Stimulated activated CD4-positive, alpha-beta T cell treated with anti-CD3 and anti-CD28 coated beads, Interleukin-1b, Interleukin-23, amount 100 ng/mL, for 1 hour (primary cell): Measurements from ENCODE around the gene MSL3.
A peak's percentile ranks its signal among the peaks of the same experiment; 100 is the strongest.

ENCODE experiments used
- DNase-seq, 2 donors: peaks; one replicate each; pipeline ENCODE4 v3.0.0-alpha.2; 2020; ENCODE audit warnings: low read depth in 2 of 2

Gene MSL3

DNA sequence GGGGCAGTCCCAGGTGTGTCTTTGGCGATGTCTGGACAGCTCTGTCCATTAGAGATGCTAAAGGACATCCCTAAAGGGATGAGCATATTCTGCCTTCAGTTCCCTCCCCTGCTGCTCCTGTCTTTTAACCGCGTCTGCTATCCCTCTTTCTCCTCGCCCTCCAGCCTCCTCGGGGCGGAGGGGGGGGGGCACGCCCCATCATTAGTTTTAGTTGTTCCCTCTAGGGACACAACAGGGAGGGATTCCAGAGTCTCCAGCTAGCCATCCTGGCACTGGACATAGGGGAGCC, 1.1 kb downstream of the MSL3 start:
- no peak for DNase-seq

DNA sequence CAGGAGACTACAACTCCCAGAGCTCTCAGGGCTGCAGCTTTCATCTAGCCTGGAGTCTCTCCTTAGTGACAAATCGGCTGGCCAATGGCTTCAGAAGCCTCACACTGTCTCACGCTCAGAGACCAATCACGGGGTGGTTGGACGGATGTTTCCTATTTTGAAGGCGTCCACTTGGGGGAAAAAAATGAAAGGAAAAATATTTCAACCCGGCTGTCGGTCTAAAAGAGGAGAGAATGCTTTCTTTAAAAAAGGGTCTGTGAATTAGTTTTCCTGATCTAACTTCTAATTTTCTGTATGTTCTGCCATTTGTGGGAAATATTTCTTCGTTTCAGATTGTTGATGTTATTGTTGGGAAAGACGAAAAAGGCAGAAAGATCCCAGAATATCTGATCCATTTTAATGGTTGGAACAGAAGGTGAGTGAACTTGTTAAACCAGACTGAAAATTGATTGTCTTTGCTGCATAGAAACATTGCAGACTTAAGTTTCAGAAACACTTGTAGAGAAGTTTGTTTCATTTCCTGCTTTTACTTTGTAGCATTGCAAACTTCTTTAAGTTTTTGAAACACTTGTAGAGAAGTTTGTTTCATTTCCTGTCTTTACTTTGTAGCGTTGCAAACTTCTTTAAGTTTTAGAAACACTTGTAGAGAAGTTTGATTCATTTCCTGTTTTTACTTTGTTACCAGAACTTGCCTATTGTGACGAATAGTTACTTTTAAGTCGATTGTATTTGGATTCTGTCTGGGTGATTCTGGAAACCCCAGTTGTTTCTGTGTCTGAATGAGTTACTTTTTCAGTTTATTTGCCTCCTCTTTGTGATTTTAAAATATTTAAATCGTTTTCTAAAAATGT, 1.6 kb downstream of the MSL3 start:
- peak in 1 of 2 donors; percentile 40 for DNase-seq

DNA sequence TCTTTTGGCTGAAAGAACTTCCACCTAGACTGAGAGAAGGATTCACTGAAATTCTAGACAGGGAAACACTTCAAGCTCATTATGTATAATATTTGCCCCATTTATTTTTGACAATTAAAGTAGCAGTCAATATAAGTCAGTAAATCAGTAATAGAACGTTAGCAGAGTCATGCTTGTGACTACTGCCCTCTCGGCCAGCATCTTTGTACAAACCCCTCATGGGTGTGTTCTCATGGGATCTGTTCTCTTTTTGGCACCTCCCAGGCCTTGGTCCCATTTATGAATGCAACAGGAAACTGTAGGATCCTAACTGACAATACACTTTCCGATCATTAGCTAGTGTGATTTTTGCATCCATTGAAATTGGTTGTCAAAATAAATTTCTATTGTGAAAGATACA, 2.9 kb downstream of the MSL3 start:
- no peak for DNase-seq

DNA sequence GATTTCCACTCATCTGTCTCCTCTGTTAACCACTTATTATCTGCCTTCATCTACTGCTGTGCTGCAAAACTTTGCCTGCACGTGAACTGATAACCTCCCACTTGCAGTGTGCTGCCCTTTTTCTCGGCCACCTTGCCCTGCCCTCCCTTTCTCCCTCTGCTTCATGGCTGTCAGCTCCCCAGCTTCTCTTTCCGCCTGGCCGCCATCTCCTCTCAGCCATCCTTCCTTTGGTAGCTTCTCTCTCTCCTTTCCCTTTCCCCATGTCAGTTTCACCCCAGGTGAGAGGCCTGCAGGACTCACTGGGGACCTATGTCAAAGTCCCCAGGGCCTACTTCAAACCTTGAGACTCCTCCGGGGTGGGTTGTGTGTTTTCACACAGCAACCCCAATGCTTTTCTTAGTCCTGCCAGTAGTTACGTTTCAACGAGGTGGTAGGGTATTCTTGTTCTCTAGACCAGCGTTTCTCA, 6.6 kb downstream of the MSL3 start:
- DNase-seq = no peak

DNA sequence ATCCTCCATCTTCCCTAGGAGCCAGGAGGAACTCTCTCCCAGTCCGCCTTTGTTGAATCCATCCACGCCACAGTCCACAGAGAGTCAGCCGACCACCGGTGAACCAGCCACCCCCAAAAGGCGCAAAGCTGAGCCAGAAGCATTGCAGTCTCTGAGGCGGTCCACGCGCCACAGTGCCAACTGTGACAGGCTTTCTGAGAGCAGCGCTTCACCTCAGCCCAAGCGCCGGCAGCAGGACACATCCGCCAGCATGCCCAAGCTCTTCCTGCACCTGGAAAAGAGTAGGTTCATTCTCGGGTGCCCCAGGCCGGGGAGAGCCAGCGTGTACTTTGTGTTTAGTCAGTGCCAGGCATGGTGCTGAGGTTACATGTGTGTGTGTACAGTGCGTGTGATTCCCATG, 7.4 kb downstream of the MSL3 start:
- no peak for DNase-seq

DNA sequence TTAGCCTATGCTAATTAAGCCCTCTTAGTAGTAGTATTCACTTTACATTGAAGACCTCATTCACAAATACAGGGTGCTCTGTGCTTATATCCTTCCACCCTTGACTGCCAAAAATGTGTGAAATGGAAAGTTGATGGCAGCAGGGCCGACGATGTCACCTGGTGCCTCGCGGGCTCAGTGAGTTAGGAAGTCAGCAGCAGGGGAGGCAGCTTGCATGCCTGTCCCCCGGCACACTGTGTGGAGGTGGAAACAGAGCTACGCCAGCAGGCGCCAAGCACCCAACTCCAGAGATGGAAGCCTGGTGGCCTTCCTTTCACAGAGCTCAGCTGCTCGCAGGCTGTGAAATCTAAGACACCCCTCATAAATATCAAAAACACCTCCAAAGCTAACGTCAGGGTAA, 8.4 kb downstream of the MSL3 start:
- no peak for DNase-seq

DNA sequence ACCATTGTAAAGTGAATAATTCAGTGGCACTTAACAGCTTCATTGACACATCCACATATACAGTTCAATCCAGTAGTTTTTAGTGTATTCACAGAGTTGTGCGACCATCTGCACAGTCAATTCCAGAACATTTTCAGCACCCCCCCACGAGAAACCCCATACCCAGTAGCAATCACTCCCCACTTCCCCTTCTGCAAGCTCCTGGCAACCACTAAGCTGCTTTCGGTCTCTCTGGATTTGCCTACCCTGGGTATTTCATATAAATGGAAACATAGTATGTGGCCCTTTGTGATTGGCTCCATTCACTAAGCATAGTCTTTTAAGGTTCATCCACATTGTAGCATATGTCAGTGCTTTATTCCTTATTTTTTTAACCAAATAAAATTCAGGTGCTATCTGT, 10.0 kb downstream of the MSL3 start:
- no peak for DNase-seq

DNA sequence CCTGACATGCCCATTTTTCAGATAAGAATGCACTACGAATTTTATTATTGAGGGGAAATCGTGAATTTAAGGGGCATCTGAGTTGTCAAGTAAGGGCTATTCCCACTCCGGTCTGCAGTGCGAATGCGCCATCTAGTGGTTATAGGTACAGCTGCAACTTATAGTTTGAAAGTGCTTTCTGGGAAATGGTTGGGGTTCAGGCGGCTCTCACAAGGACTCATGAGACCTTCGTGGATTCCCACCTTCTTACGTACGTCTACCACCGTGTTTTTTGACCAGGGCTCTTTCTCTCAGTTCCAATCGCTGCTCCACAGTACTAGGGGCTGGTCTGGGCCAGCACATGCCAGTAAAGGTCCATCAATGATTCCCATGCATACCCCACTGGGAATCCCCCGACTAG, 12.3 kb downstream of the MSL3 start:
- DNase-seq = peak in 1 of 2 donors; percentile 9

DNA sequence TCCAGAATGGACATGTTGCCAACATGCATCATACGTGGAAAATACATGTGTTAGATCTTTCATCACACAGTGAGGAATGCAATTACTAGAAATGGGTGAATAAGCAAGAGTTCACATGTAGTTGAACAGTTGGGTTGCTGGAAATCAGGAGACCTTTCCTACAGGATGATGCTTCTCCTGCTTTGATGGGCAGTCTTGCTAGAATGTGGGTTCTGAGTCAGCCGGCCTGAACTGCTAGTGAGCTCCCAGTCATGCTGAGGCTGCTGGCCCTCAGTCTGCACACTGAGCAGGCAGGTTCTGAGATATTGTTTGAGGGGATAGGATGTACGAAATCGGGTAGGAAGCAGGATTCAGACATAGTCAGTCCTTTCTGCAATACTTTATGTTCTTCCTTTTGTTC, 20.2 kb downstream of the MSL3 start:
- DNase-seq = no peak

DNA sequence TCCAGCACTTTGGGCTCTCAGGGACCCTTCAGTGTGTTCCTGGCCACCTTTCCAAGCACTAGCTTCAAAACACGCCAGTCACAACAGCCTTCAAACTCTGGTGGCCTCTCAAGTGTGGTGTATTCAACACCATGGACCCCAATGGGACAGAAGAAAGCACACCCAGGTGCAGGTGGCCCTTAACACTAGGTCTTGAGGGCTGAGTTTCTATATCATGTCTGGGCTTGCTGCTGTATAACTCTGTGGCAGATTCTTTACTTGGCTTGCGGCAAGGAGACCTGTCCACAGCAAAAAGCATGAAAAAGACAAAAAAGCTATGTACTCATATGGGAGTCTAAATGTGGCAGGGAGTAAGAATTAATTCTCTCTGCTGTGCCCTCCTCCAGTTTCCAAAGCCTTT, 23.1 kb downstream of the MSL3 start:
- no peak for DNase-seq

DNA sequence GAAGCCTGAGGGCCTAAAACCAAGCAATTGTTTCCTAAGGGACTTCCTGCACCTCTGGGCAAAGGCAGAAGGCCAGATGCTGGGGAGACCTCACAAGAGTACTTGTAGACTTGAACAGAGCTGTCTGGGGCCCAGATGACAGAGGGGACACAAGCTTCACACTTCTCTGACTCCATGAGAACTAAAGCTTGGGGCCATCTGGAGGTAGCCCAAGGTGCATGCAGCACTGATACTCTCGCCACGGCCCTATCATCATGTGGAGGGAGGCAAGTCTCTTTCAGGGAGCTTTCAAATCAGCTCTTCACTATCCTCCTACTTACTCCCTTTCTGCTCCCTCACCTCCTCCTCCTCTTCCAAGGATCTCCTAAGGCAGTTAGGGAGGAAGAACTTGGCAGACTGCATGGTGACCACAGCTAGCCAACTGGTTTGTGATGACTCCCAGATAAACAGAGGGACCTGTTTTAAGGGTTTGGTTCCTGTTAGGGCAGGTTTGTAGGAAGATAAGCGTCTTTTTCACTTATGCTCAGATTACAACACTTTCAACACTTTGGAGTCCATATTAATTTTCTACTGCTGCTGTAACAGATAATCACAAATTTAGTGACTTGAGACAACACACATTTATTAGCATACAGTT, 23.8 kb downstream of the MSL3 start:
- DNase-seq = no peak

DNA sequence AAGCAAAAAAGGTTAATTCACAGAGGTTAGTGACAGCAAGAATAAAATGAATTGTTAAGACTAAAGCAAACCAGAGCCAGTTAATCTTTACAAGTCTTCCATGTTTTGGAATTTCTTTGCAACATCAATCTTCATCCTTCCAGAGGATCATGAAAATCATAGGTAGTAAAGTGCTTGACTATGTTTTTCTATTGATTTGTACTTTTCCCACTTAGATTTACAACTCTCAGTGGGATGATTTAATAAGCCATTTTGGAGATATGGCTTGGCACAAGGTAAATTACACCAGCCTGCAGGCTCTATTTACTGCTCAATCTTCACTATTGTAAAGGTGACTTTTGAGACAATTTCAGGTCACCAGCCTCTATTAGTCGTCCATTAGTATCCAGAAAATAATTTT, 26.5 kb downstream of the MSL3 start:
- no peak for DNase-seq

DNA sequence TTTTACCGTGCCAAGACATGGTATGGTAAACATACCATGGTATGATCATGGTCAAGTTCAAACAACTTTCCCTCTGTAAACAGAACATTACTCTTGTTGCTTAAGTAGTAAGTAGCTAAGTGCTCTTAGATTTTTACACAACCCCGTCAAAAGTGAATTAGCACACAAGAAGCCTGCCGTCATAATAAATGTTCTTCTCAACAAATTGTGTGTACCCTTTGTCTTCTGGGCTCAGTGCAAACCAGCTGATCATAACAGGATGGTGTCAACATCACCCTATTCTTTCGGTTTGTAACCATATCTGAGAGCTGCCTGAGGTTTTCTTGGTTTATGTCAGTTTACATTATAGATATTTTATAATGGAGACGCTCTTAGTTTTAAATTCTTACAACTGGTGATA, 28.8 kb downstream of the MSL3 start:
- DNase-seq = no peak

DNA sequence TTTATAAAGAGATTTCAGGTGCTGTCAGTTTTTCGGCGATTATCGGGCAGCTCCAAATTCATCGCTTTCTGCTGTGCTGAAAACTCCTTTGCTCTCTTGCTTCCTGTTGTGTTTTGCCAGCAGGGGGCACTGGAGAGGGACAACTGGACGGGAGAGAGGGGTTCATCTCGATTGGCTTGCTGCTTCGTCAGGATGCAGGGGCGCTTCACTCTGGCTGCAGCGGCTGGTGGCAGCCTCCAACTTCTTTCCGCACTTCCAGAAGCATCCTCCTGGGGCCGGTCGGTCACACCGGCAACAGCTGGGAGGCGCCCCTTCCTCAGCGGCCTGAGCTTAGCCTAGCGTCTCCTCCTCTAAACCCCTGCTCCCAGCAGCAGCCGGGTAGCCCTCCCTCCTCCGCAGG, 29.5 kb downstream of the MSL3 start:
- DNase-seq = peak; percentile 18 to 47

DNA sequence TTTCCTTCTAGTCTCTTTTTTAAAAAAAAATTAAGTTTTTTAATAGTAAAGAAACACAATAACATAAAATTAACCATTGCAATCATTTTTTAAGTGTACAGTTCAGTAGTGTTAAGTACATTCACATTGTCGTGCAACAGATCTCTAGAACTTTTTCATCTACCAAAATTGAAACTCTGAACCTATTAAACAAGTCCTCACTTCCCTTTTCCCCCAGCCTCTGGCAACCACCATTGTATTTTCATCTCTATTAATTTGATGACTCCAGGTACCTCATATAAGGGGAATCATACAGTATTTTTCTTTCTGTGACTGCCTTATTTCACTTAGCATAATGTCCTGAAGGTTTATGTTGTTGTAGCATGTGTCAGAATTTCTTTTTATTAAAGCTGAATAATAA, 31.8 kb downstream of the MSL3 start:
- no peak for DNase-seq

DNA sequence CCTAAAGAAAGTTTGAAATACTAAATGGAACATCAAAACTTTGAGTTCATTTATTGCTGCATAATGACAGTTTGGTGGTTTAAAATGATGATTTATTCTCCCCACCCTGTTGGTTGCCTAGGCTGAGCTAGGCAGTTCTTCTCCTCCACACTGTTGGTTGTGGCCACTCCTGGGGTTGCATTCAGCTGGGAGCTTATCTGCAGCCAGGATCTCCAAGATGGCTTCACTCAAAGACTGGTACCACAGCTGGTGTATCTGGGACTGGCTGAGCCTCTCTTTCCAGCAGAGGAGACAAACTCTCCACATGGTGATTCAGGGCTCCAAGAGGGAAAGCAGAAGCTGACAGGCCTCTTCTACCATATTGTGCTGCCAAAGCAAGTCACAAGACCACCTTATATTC, 33.1 kb downstream of the MSL3 start:
- no peak for DNase-seq

DNA sequence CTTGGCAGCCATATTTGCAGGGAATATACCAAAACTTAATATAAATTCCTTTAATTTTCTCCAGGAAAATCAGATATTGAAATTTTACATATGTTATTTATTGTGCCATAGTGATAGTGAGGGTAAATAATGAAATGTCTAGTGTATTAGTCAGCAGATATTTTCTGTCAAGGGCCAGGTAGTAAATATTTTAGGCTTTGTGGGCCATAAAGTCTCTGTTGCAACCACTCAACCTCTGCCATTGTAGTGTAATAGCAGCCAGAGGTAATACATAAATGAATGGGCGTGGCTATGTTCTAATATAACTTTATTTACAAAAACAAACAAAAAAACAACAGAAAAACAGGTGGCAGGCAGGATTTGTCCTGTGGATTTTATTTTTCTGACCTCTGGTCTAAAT, 33.5 kb downstream of the MSL3 start:
- no peak for DNase-seq

DNA sequence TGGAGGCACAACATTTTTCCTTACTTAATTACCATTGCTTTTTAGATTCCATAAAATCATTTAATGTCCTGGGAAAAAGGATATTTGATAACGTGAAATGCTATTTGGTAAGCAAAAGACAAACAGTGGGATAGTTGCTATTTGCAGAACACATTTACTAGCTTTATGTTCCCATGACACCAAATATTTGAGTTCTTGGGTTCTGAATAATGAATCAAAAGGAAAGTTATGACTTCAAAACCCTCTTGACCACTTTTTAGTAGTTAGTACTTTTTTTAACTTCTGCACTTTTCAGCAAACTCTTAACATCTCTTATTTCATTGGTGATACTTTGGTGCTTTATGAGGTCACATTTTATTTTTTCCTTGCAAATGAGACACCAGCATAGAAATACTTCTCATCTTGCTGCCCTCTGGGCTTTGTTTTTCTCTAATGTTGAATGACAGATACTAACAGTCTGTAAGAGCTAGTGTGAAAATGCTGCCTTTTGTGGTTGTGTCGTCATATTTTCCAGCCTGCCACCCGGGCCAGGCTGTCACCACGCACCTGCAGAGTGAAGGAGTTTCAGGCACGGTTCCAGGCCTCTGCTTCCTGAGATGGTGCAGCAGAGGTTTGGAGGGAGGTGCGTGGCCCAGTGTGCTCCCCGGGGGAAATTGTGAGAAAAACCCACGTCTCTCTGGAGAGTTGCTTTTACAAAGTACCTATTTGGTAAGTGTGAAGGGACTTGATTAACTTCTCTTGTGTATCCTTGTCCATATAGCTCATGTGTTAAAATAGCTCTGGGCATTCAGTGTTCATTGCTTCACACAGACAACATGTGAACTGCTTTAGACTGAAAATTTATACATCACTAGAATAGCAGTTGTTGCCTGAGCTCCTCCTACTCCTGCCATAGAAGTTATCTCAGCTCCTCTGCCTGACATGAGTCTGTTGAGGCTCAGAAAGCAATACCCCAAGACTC, 34.7 kb downstream of the MSL3 start:
- DNase-seq = peak in 1 of 2 donors; percentile 7

DNA sequence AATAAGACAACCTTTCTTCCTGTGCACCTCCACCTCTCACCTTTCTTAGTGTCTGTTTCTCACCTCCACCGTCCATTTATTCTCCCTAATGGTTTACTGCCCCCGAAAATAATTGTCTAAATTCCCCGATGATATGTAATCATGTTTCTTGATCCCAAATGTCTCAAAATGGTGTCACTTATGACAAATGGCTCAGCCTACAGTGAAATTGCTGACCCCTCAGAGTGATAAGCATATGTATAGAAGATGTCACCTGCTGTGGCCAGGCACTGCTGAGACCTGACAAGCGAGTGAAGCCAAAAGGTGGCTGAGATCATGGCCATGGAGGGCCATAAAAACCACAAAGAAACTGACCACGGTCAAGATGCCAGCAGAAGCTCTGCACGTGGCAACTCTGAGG, 35.7 kb downstream of the MSL3 start:
- no peak for DNase-seq

DNA sequence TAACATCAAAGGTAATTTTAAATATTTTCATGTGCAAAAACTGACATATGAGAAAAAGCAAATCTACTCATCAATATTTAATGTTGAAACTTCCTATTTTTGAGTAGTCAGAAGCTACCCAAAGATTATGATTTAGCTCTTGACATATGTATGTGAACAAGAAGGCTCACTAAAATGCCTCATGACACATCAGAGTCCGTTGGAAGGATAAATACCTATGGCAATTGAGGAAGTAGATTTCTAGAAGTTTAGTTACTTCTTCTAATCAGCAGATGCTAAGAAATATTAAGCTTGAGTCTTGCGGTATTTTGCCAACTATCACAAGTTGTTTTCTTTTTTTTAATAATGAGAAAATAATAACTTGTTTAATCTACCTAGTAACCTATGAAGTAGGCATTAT, 55.3 kb downstream of the MSL3 start:
- no peak for DNase-seq
